WTC11 (cell line): ENCODE data around the gene BICD1. TPM values are rescaled to one million over a fixed set of nuclear protein-coding genes. Genes with fewer than 3 reads are reported as not detected.

Source experiments
- ATAC-seq: fragments of 200-7000 bp; cut with Tn5 transposase; 2 replicates; pipeline ENCODE4 v1.10.0; 2021; ENCODE audit warnings: mild to moderate bottlenecking, moderate library complexity
- CTCF ChIA-PET: fragments of 300-600 bp; sonication (Branson Sonifier 250); formaldehyde crosslinking; loops from one replicate; lab custom pipeline; 2021; ENCODE audit warnings: antibody characterized with exemption; lab: Charles Lee
- POLR2A ChIA-PET: fragments of 350-600 bp; sonication (Branson Sonifier 250); formaldehyde crosslinking; loops from one replicate; lab custom pipeline; 2021; ENCODE audit warnings: antibody characterized with exemption; lab: Charles Lee
- DNase-seq: peaks from one replicate; pipeline ENCODE4 v3.0.0; 2021; ENCODE audit warnings: low spot score
- H3K27ac Mint-ChIP-seq: 2 replicates; pipeline ENCODE4 v1.8.0; 2021; ENCODE audit warnings: mixed read lengths
- H3K27me3 Mint-ChIP-seq: 2 replicates; pipeline ENCODE4 v1.8.0; 2021; ENCODE audit warnings: low read depth, mild to moderate bottlenecking, moderate library complexity, mixed read lengths
- H3K36me3 Mint-ChIP-seq: 2 replicates; pipeline ENCODE4 v1.8.0; 2021; ENCODE audit warnings: mixed read lengths
- H3K4me1 Mint-ChIP-seq: 2 replicates; pipeline ENCODE4 v1.8.0; 2022; ENCODE audit warnings: mixed read lengths
- H3K4me3 Mint-ChIP-seq: 2 replicates; pipeline ENCODE4 v1.8.0; 2021; ENCODE audit warnings: mild to moderate bottlenecking, moderate library complexity, mixed read lengths
- H3K9me3 Mint-ChIP-seq: 2 replicates; pipeline ENCODE4 v1.8.0; 2021; ENCODE audit warnings: mixed read lengths
- ARID4B ChIP-seq: sonication (generic); formaldehyde crosslinking; IDR thresholded peaks from 2 replicates; pipeline ENCODE4 v1.8.0; 2023; ENCODE audit warnings: missing genetic modification reagents, mild to moderate bottlenecking, borderline replicate concordance
- ATF3 ChIP-seq: sonication (generic); formaldehyde crosslinking; conservative IDR thresholded peaks from 2 replicates; pipeline ENCODE4 v1.8.1; 2022; ENCODE audit warnings: mild to moderate bottlenecking, missing genetic modification reagents
- CBFB ChIP-seq: sonication (generic); formaldehyde crosslinking; IDR thresholded peaks from 2 replicates; pipeline ENCODE4 v1.8.1; 2022; ENCODE audit warnings: mild to moderate bottlenecking, low read depth, missing genetic modification reagents
- CREB1 ChIP-seq: sonication (generic); formaldehyde crosslinking; IDR thresholded peaks from 2 replicates; pipeline ENCODE4 v1.8.0; 2023; ENCODE audit warnings: mild to moderate bottlenecking, missing genetic modification reagents
- CREM ChIP-seq: sonication (generic); formaldehyde crosslinking; IDR thresholded peaks from 2 replicates; pipeline ENCODE4 v1.8.1; 2022; ENCODE audit warnings: mild to moderate bottlenecking, missing genetic modification reagents, moderate library complexity
- CTCF ChIP-seq: fragments of 200-600 bp; IDR thresholded peaks from 2 replicates; pipeline ENCODE4 v1.8.0; 2022; ENCODE audit warnings: antibody characterized with exemption
- E2F1 ChIP-seq: sonication (generic); formaldehyde crosslinking; IDR thresholded peaks from 2 replicates; pipeline ENCODE4 v1.8.0; 2022; ENCODE audit warnings: mild to moderate bottlenecking, missing genetic modification reagents
- ERG ChIP-seq: fragments of 250-450 bp; sonication (Bioruptor Pico); IDR thresholded peaks from 2 replicates; pipeline ENCODE4 v1.8.0; 2021; ENCODE audit warnings: mild to moderate bottlenecking
- ETV6 ChIP-seq: sonication (generic); formaldehyde crosslinking; IDR thresholded peaks from 2 replicates; pipeline ENCODE4 v1.8.1; 2022; ENCODE audit warnings: mild to moderate bottlenecking, missing genetic modification reagents
- FOXK1 ChIP-seq: sonication (generic); formaldehyde crosslinking; IDR thresholded peaks from 2 replicates; pipeline ENCODE4 v1.8.0; 2022; ENCODE audit warnings: mild to moderate bottlenecking, moderate library complexity, missing genetic modification reagents
- GABPB1 ChIP-seq: sonication (generic); formaldehyde crosslinking; IDR thresholded peaks from 2 replicates; pipeline ENCODE4 v1.8.1; 2023; ENCODE audit warnings: mild to moderate bottlenecking, missing genetic modification reagents
- IRF2 ChIP-seq: sonication (generic); formaldehyde crosslinking; IDR thresholded peaks from 2 replicates; pipeline ENCODE4 v1.8.0; 2022; ENCODE audit warnings: low read depth, missing genetic modification reagents, borderline replicate concordance
- MAX ChIP-seq: sonication (generic); formaldehyde crosslinking; IDR thresholded peaks from 2 replicates; pipeline ENCODE4 v1.8.0; 2022; ENCODE audit warnings: mild to moderate bottlenecking, missing genetic modification reagents
- PRRX2 ChIP-seq: fragments of 250-450 bp; sonication (Bioruptor Pico); IDR thresholded peaks from 2 replicates; pipeline ENCODE4 v1.8.0; 2021; ENCODE audit warnings: mild to moderate bottlenecking
- RORB ChIP-seq: fragments of 250-450 bp; sonication (Bioruptor Pico); IDR thresholded peaks from 2 replicates; pipeline ENCODE4 v1.9.0; 2021; ENCODE audit warnings: mild to moderate bottlenecking
- ZNF121 ChIP-seq: sonication (generic); formaldehyde crosslinking; IDR thresholded peaks from 2 replicates; pipeline ENCODE4 v1.8.0; 2023; ENCODE audit warnings: missing genetic modification reagents
- ZNF416 ChIP-seq: fragments of 250-450 bp; sonication (Bioruptor Pico); IDR thresholded peaks from 2 replicates; pipeline ENCODE4 v1.9.0; 2021; ENCODE audit warnings: mild to moderate bottlenecking, inconsistent platforms
- ZNF423 ChIP-seq: fragments of 250-450 bp; sonication (Bioruptor Pico); IDR thresholded peaks from 2 replicates; pipeline ENCODE4 v2.1.2; 2022; ENCODE audit warnings: mild to moderate bottlenecking, moderate library complexity
- ZNF425 ChIP-seq: fragments of 250-450 bp; sonication (Bioruptor Pico); conservative IDR thresholded peaks from 2 replicates; pipeline ENCODE4 v1.9.0; 2021; ENCODE audit warnings: mild to moderate bottlenecking
- ZNF532 ChIP-seq: fragments of 250-450 bp; sonication (Bioruptor Pico); IDR thresholded peaks from 2 replicates; pipeline ENCODE4 v1.9.0; 2021; ENCODE audit warnings: mild to moderate bottlenecking, borderline replicate concordance
- total RNA-seq: library from RNA; stranded (reverse); gene quantifications from 3 replicates; pipeline ENCODE4 v1.2.3, GENCODE V29; 2021

The BICD1 gene
- total RNA-seq, 1 experiment from 2014 or later = 69.4 TPM

- Mint-ChIP-seq H3K27me3 (no peaks in the 10 kb centered on the region), H3K9me3 (no peaks in the 10 kb centered on the region)
- ATAC-seq = no peak
- no peak for TF ChIP-seq ERG (CRISPR knock-in tag)
- no peak for TF ChIP-seq ZNF416
- TF ChIP-seq RORB = no peak
- no peak for TF ChIP-seq GABPB1 (CRISPR knock-in tag)
- no peak for TF ChIP-seq CREM (CRISPR knock-in tag)
- peak; percentile 98 for TF ChIP-seq ZNF121 (CRISPR knock-in tag)
- no peak for TF ChIP-seq ZNF423 (CRISPR knock-in tag)
- TF ChIP-seq MAX (CRISPR knock-in tag) = no peak
- TF ChIP-seq, all 79 proteins: peak for 1
- Mint-ChIP-seq H3K36me3 (peaks cover 14% of the 10 kb centered on the region), H3K4me3 (peak overlapping the region; percentile 41; the same call in 1 of the 2 replicates), H3K27ac (0 out of 2 replicates have a peak overlapping the region, but pooled peaks have one; percentile 63), H3K4me1 (peaks cover 52% of the 10 kb centered on the region)
- POLR2A ChIA-PET = no interaction called here
- no peak for DNase-seq
- CTCF ChIA-PET = interaction anchor here (0.6 to 0.7 kb wide), 2 partner anchors 147 to 238 kb away, joined by 3 to 6 read pairs; no protein-coding TSS in a partner anchor
These were observed 295.5 kb downstream of the BICD1 start for GRCh38 chr12:32402170-32402569.

- Mint-ChIP-seq H3K36me3 (peaks cover 14% of the 10 kb centered on the region), H3K4me3 (peak overlapping the region; percentile 24), H3K4me1 (peaks cover 50% of the 10 kb centered on the region), H3K9me3 (no peaks in the 10 kb centered on the region), H3K27ac (peak overlapping the region; percentile 43), H3K27me3 (no peaks in the 10 kb centered on the region)
- DNase-seq (no peak), ATAC-seq (no peak)
- POLR2A ChIA-PET = no interaction called here
- CTCF ChIA-PET = interaction anchor here (0.6 kb wide), 1 partner anchor 59 kb away, joined by 3 read pairs; no protein-coding TSS in a partner anchor
- no peak for TF ChIP-seq CBFB (CRISPR knock-in tag)
- no peak for TF ChIP-seq CREB1
- TF ChIP-seq IRF2 (CRISPR knock-in tag) = no peak
- no peak for TF ChIP-seq ETV6 (CRISPR knock-in tag)
- TF ChIP-seq GABPB1 (CRISPR knock-in tag) = no peak
- no peak for TF ChIP-seq ATF3
- no peak for TF ChIP-seq ZNF532 (CRISPR knock-in tag)
- no peak for TF ChIP-seq E2F1 (CRISPR knock-in tag)
- TF ChIP-seq FOXK1 (CRISPR knock-in tag) = no peak
- TF ChIP-seq PRRX2 = no peak
- no peak for TF ChIP-seq ZNF425 (CRISPR knock-in tag)
- TF ChIP-seq ARID4B (CRISPR knock-in tag) = no peak
- no peak for TF ChIP-seq CTCF
These were observed 296.3 kb downstream of the BICD1 start for GRCh38 chr12:32402946-32403345.
